Peyer's patch (tissue), 4 donors: Measurements from ENCODE around the gene ECE2.

Source experiments
- POLR2A ChIP-seq, 2 donors: fragments of 450-650 bp; IDR thresholded peaks; one replicate each; pipeline ENCODE4 v1.5.1; 2017; ENCODE audit warnings: antibody characterized with exemption in 2 of 2, mild to moderate bottlenecking in 2 of 2, moderate library complexity in 2 of 2
- TF ChIP-seq, protein P1 (sequence below), 6 experiments: fragments of 450-650 bp in 4 of 6; fragments of 200-600 bp in 2 of 6; sonication (generic) in 1 of 6; IDR thresholded peaks; one replicate each; pipeline ENCODE4 v1.5.1; 2017 to 2019; ENCODE audit warnings: antibody characterized with exemption in 6 of 6, mild to moderate bottlenecking in 3 of 6, moderate library complexity in 1 of 6

DNA sequence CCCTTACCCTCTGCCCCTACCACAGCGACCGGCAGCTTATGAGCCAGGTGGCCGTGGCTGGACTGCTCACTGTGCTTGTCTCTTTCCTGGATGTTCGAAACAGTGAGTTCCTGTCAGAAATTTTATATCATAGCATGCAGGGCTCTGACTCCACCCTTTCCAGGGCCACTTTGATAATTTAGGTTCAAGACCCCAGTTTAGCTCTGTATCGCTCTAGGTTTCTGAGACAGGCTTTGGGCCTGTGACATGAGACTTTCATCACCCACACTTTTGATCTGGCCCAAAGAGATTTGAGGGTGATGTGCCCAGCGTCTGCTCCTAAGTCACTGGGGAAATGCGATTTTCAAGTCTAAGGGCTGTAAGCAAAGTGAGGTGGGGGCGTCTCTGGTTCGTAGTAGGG is 32.1 kb downstream of the ECE2 start:
- TF ChIP-seq, protein P1, sequence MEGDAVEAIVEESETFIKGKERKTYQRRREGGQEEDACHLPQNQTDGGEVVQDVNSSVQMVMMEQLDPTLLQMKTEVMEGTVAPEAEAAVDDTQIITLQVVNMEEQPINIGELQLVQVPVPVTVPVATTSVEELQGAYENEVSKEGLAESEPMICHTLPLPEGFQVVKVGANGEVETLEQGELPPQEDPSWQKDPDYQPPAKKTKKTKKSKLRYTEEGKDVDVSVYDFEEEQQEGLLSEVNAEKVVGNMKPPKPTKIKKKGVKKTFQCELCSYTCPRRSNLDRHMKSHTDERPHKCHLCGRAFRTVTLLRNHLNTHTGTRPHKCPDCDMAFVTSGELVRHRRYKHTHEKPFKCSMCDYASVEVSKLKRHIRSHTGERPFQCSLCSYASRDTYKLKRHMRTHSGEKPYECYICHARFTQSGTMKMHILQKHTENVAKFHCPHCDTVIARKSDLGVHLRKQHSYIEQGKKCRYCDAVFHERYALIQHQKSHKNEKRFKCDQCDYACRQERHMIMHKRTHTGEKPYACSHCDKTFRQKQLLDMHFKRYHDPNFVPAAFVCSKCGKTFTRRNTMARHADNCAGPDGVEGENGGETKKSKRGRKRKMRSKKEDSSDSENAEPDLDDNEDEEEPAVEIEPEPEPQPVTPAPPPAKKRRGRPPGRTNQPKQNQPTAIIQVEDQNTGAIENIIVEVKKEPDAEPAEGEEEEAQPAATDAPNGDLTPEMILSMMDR (IDR thresholded peaks at IDR 0.05) = no peak
- TF ChIP-seq POLR2A (IDR thresholded peaks at IDR 0.05) = no peak
